GM13976 (cell line): ENCODE measurements around the gene FBXO28.

Experiments
- DNase-seq: peaks from one replicate; pipeline ENCODE4 v3.0.0; 2012; ENCODE audit warnings: low spot score
- CTCF ChIP-seq: IDR thresholded peaks from 2 replicates; pipeline ENCODE4 v1.5.1; 2012; ENCODE audit warnings: borderline replicate concordance, mild to moderate bottlenecking; ENCODE audit not compliant: insufficient read depth; ENCODE audit errors: extremely low read depth, missing control alignments, control extremely low read depth
- in situ Hi-C: fragments of 300-500 bp; cut with MboI; formaldehyde crosslinking; loops from one replicate; pipeline ENCODE4 v1.12.0; 2022; ENCODE audit warnings: low sequenced_read_pairs, mixed read lengths, inconsistent platforms; ENCODE audit not compliant: unreplicated experiment

FBXO28 gene

GRCh38 chr1:224084867-224085266 is 29.0 kb upstream of the FBXO28 start:
- in situ Hi-C loops, result no loop called here
- no peak for TF ChIP-seq CTCF
- DNase-seq, result no peak

- TF ChIP-seq CTCF, result no peak
- no peak for DNase-seq
- in situ Hi-C loops, result no loop called here
Observed at GRCh38 chr1:224085421-224086108, 28.3 kb upstream of the FBXO28 start.

- no peak for TF ChIP-seq CTCF
- no peak for DNase-seq
- in situ Hi-C loops, result no loop called here
Observed at GRCh38 chr1:224087286-224087794, 26.6 kb upstream of the FBXO28 start.

GRCh38 chr1:224089583-224089982 is 24.3 kb upstream of the FBXO28 start:
- in situ Hi-C loops, result no loop called here
- no peak for DNase-seq
- TF ChIP-seq CTCF, result no peak

GRCh38 chr1:224090116-224090515 is 23.8 kb upstream of the FBXO28 start:
- no peak for DNase-seq
- in situ Hi-C loops, result no loop called here
- TF ChIP-seq CTCF, result no peak

GRCh38 chr1:224092111-224092510 is 21.8 kb upstream of the FBXO28 start:
- DNase-seq, result no peak
- in situ Hi-C loops, result no loop called here
- no peak for TF ChIP-seq CTCF
